Endothelial cell of umbilical vein (primary cell): ENCODE measurements around the gene SPATA3. TPM values are rescaled to one million over a fixed set of nuclear protein-coding genes. Genes with fewer than 3 reads are reported as not detected.

Experiments used
- BruUV-seq: library from RNA; stranded (reverse); fragments of 400-500 nt; replicated peaks from 2 replicates; lab custom pipeline; 2021; lab: Mats Ljungman, UMichigan
- CTCF ChIA-PET: fragments of 300-600, 350-600 bp; sonication (Branson Sonifier 250); formaldehyde crosslinking; loops from one replicate; lab custom pipeline; 2021; ENCODE audit warnings: antibody characterized with exemption, inconsistent platforms; lab: Charles Lee
- POLR2A ChIA-PET: fragments of 300-600, 350-600 bp; sonication (Branson Sonifier 250); formaldehyde crosslinking; loops from one replicate; lab custom pipeline; 2021; ENCODE audit warnings: antibody characterized with exemption, inconsistent platforms; lab: Charles Lee
- DNase-seq: peaks from one replicate; pipeline ENCODE4 v3.0.0-alpha.2; 2011; ENCODE audit warnings: low read depth, low spot score
- FAIRE-seq: peaks from 2 replicates; lab custom pipeline; 2011; peaks lifted over from hg19 to GRCh38; lab: Jason Lieb, UNC
- H2AFZ ChIP-seq: 2 replicates; pipeline ENCODE4 v1.6.0; 2012; ENCODE audit warnings: low read depth, low read length, control low read depth, inconsistent platforms
- H3K27ac ChIP-seq: 2 replicates; pipeline ENCODE4 v1.5.1; 2011; ENCODE audit warnings: low read depth, mild to moderate bottlenecking, control low read depth, low read length, moderate library complexity; ENCODE audit not compliant: insufficient read depth
- H3K27me3 ChIP-seq, 2 experiments: 2 replicates each; pipeline versions ENCODE4 v1.6.0 to v1.6.1; 2011; ENCODE audit warnings: low read length in 2 of 2, mixed read lengths in 1 of 2; ENCODE audit not compliant: control insufficient read depth in 2 of 2, insufficient read depth in 2 of 2
- H3K36me3 ChIP-seq, 2 experiments: 2 replicates in 1 of 2; 3 replicates in 1 of 2; pipeline ENCODE4 v1.5.1; 2011; ENCODE audit warnings: low read length in 2 of 2, mild to moderate bottlenecking in 1 of 2, moderate library complexity in 1 of 2; ENCODE audit not compliant: control insufficient read depth in 2 of 2, insufficient read depth in 2 of 2; ENCODE audit errors: extremely low read depth in 1 of 2
- H3K4me1 ChIP-seq: 3 replicates; pipeline ENCODE4 v1.5.1; 2011; ENCODE audit warnings: mild to moderate bottlenecking, low read length; ENCODE audit not compliant: control insufficient read depth, insufficient read depth; ENCODE audit errors: extremely low read depth
- H3K4me2 ChIP-seq: 2 replicates; pipeline ENCODE4 v1.6.1; 2011; ENCODE audit warnings: low read length, control low read depth, mixed read lengths; ENCODE audit not compliant: insufficient read depth
- H3K4me3 ChIP-seq, 3 experiments: fragments of 200-600 bp in 1 of 3; sonication (generic), shearing (Covaris generic) in 1 of 3; replicated peaks in 1 of 3; 2 replicates each; pipeline ENCODE4 v1.5.1; 2011 to 2016; ENCODE audit warnings: control low read depth in 3 of 3, low read length in 3 of 3, mild to moderate bottlenecking in 2 of 3, inconsistent platforms in 1 of 3, low read depth in 1 of 3, moderate library complexity in 1 of 3; ENCODE audit not compliant: insufficient read depth in 1 of 3
- H3K79me2 ChIP-seq: 2 replicates; pipeline ENCODE4 v1.6.0; 2012; ENCODE audit warnings: low read length, inconsistent platforms; ENCODE audit not compliant: control insufficient read depth, insufficient read depth
- H3K9ac ChIP-seq: replicated peaks from 2 replicates; pipeline ENCODE3; 2011; ENCODE audit warnings: low read length, control low read depth; ENCODE audit not compliant: insufficient read depth; ENCODE audit errors: extremely low read depth
- H3K9me1 ChIP-seq: replicated peaks from 3 replicates; pipeline ENCODE4 v1.6.0; 2011; ENCODE audit warnings: mild to moderate bottlenecking, low read length; ENCODE audit not compliant: control insufficient read depth, insufficient read depth; ENCODE audit errors: extremely low read depth
- H3K9me3 ChIP-seq: replicated peaks from 2 replicates; pipeline ENCODE4 v1.5.1; 2012; ENCODE audit warnings: low read length, inconsistent platforms; ENCODE audit not compliant: control insufficient read depth, insufficient read depth
- H4K20me1 ChIP-seq: replicated peaks from 2 replicates; pipeline ENCODE3; 2011; ENCODE audit warnings: mild to moderate bottlenecking, low read length; ENCODE audit not compliant: control insufficient read depth, insufficient read depth; ENCODE audit errors: extremely low read depth
- EZH2 ChIP-seq: IDR thresholded peaks from 2 replicates; pipeline ENCODE4 v1.6.1; 2012; ENCODE audit warnings: borderline replicate concordance, low read depth, mild to moderate bottlenecking, moderate library complexity, low read length, inconsistent platforms; ENCODE audit not compliant: severe bottlenecking
- FOS ChIP-seq: IDR thresholded peaks from 2 replicates; pipeline ENCODE4 v1.6.1; 2011; ENCODE audit warnings: mild to moderate bottlenecking, low read length, moderate library complexity, borderline replicate concordance; ENCODE audit not compliant: insufficient read depth
- GATA2 ChIP-seq: IDR thresholded peaks from 2 replicates; pipeline ENCODE4 v1.7.0; 2011; ENCODE audit warnings: low read depth, mild to moderate bottlenecking, moderate library complexity, mixed read lengths, low read length; ENCODE audit not compliant: insufficient read length, insufficient read depth
- JUN ChIP-seq: IDR thresholded peaks from 2 replicates; pipeline ENCODE4 v1.6.1; 2011; ENCODE audit warnings: borderline replicate concordance, low read depth; ENCODE audit not compliant: insufficient read length, insufficient read depth
- MAX ChIP-seq: IDR thresholded peaks from 2 replicates; pipeline ENCODE4 v1.6.1; 2011; ENCODE audit not compliant: insufficient read depth, insufficient read length
- MYC ChIP-seq: IDR thresholded peaks from one replicate; pipeline ENCODE4 v1.6.1; 2011; ENCODE audit warnings: mild to moderate bottlenecking, low read depth, low read length
- POLR2A ChIP-seq: IDR thresholded peaks from 2 replicates; pipeline ENCODE4 v1.6.1; 2012; ENCODE audit warnings: low read depth, mild to moderate bottlenecking, control low read depth, low read length
- POLR2AphosphoS5 ChIP-seq: IDR thresholded peaks from 2 replicates; pipeline ENCODE4 v1.6.1; 2012; ENCODE audit warnings: low read depth, mild to moderate bottlenecking, control low read depth, low read length, moderate library complexity; ENCODE audit not compliant: insufficient read depth
- dilution Hi-C: fragments of 300-500 bp; cut with MboI; formaldehyde crosslinking; loops from one replicate; pipeline ENCODE4 v1.15.0; 2019; ENCODE audit warnings: low sequenced_read_pairs; ENCODE audit not compliant: extremely low pct_ligation_motif_present
- intact Hi-C: fragments of 100-400 bp; cut with micrococcal nuclease; formaldehyde crosslinking; loops from one replicate; pipeline ENCODE4 v1.10.0; 2022
- polyA plus RNA-seq, 4 experiments: library from polyadenylated mRNA; depleted of rRNA in 3 of 4; stranded (reverse) in 3 of 4; unstranded in 1 of 4; fragments of >200 nt; gene quantifications; 2 replicates each; pipeline versions ENCODE4 v1.2.1 to v1.2.3, GENCODE V29; 2011 to 2012; ENCODE audit warnings: missing spikeins in 1 of 4
- total RNA-seq: library from RNA; stranded (reverse); gene quantifications from 2 replicates; pipeline ENCODE4 v1.2.3, GENCODE V29; 2021
- TF ChIP-seq, protein P1 (sequence below), 2 donors: IDR thresholded peaks; 1 replicate in 1 of 2; 2 replicates in 1 of 2; pipeline ENCODE4 v1.5.1; 2011; ENCODE audit warnings: low read length in 2 of 2, mild to moderate bottlenecking in 2 of 2, moderate library complexity in 2 of 2, control low read depth in 1 of 2, inconsistent platforms in 1 of 2, low read depth in 1 of 2; ENCODE audit not compliant: insufficient read depth in 1 of 2; ENCODE audit errors: extremely low read depth in 1 of 2

The SPATA3 gene
- total and polyA plus RNA-seq, 2 donors (not counting 3 experiments of a cell fraction or from before 2014, with no cell fraction given): not detected

DNA sequence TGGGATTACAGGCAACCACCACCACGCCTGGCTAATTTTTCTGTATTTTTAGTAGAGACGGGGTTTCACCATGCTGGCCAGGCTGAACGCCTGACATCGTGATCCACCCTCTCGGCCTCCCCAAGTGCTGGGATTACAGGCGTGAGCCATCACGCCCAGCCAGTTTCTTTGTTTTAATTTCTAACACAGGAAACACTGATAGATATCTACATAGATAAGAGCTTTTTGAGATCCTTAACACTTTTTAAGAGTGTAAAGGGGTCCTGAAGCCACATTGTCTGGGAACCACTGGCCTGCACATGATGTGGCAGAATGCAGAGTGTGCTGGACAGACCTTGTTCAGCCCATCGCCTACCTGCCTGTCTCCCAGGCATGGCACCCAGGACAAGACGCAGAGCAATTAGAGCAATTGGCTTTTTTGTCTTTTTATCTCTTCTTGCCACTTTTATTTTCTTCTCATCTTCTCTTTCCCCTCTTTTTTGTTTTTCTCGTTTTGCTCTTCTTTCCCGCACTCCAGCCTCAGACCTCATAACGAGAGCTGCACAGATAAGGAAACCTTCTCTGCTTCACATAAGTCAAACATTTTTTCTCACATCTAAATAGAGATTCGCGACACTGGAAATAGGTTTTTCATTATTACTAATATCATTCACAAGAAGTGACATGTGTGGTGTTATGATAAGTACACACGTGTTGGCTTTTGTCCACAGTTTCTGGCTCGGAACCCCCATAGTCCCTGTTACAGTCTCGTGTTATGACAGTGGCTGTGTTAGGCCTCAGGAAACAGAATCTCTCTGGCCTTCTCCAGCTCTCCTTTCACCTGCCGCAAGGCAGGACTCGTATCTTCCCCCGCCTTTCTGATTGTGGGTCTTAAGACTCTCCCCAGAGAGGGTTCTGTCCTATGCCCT is 45.7 kb upstream of the SPATA3 start:
- TF ChIP-seq POLR2AphosphoS5 (no peak), EZH2 (no peak), FOS (no peak), MYC (no peak), POLR2A (no peak), JUN (no peak), GATA2 (no peak), MAX (no peak)
- TF ChIP-seq, protein P1, sequence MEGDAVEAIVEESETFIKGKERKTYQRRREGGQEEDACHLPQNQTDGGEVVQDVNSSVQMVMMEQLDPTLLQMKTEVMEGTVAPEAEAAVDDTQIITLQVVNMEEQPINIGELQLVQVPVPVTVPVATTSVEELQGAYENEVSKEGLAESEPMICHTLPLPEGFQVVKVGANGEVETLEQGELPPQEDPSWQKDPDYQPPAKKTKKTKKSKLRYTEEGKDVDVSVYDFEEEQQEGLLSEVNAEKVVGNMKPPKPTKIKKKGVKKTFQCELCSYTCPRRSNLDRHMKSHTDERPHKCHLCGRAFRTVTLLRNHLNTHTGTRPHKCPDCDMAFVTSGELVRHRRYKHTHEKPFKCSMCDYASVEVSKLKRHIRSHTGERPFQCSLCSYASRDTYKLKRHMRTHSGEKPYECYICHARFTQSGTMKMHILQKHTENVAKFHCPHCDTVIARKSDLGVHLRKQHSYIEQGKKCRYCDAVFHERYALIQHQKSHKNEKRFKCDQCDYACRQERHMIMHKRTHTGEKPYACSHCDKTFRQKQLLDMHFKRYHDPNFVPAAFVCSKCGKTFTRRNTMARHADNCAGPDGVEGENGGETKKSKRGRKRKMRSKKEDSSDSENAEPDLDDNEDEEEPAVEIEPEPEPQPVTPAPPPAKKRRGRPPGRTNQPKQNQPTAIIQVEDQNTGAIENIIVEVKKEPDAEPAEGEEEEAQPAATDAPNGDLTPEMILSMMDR (IDR thresholded peaks at IDR 0.05; ENCODE audit: extremely low read depth in 1 of 2, insufficient read depth in 1 of 2, low read depth in 1 of 2, low read length in 2 of 2): no peak
- Histone ChIP-seq H3K9me1 (no peaks in the 10 kb centered on the region), H2AFZ (no peak overlapping the region), H3K79me2 (no peaks in the 10 kb centered on the region), H3K4me3 (no peak overlapping the region), H3K27me3 (peaks cover under 1 to 3% of the 10 kb centered on the region in 2 experiments), H3K9me3 (no peaks in the 10 kb centered on the region), H3K36me3 (no peaks in the 10 kb centered on the region), H4K20me1 (no peaks in the 10 kb centered on the region), H3K4me1 (no peaks in the 10 kb centered on the region), H3K9ac (no peak overlapping the region), H3K27ac (no peak overlapping the region), H3K4me2 (no peak overlapping the region)
- POLR2A ChIA-PET: no interaction called here
- no TSS peak for BruUV-seq
- FAIRE-seq (no peak), DNase-seq (no peak)
- intact Hi-C loops: no loop called here
- CTCF ChIA-PET: interaction anchor here (1.3 to 2.5 kb wide), 2 partner anchors 9 to 37 kb away, joined by 3 to 7 read pairs; no protein-coding TSS in a partner anchor
- dilution Hi-C loops: no loop called here
